Lower lobe of right lung (tissue), 2 donors: ENCODE measurements around the gene FASTKD1. TPM values are rescaled to one million over a fixed set of nuclear protein-coding genes. Genes with fewer than 3 reads are reported as not detected.
"Not testable (repeated sequence)": the region's sequence is repeated elsewhere in the genome, so short reads cannot be mapped to it uniquely, and the experiment has no call there.

Experiments used
- ATAC-seq, 2 donors: fragments of 200-7000 bp; cut with Tn5 transposase; one replicate each; pipeline ENCODE4 v1.9.1; 2020 to 2022; ENCODE audit warnings: mild to moderate bottlenecking in 2 of 2, moderate library complexity in 2 of 2
- DNase-seq: peaks from one replicate; pipeline ENCODE4 v3.0.0-alpha.2; 2020
- H3K27ac ChIP-seq: fragments of 200-600 bp; one replicate; pipeline ENCODE4 v1.8.0; 2022
- H3K27me3 ChIP-seq: fragments of 200-600 bp; one replicate; pipeline ENCODE4 v1.8.0; 2022; ENCODE audit warnings: low read depth
- H3K36me3 ChIP-seq: fragments of 200-600 bp; one replicate; pipeline ENCODE4 v1.8.0; 2022; ENCODE audit warnings: mild to moderate bottlenecking
- H3K4me1 ChIP-seq: fragments of 200-600 bp; one replicate; pipeline ENCODE4 v1.8.0; 2022
- H3K4me3 ChIP-seq: fragments of 200-600 bp; one replicate; pipeline ENCODE4 v1.8.0; 2022; ENCODE audit warnings: mild to moderate bottlenecking
- H3K9me3 ChIP-seq: fragments of 200-600 bp; one replicate; pipeline ENCODE4 v1.8.0; 2022
- CTCF ChIP-seq: fragments of 200-600 bp; IDR thresholded peaks from one replicate; pipeline ENCODE4 v1.8.0; 2022; ENCODE audit warnings: antibody characterized with exemption, mild to moderate bottlenecking
- intact Hi-C: fragments of 100-400 bp; cut with DNase I; formaldehyde crosslinking; loops from one replicate; pipeline ENCODE4 v1.11.0; 2022
- total RNA-seq: library from RNA; stranded (reverse); fragmentation: NEBNext Ultra II Directional; extraction: Animal tissue kit (Norgen Biotek cat#: 25700); gene quantifications from one replicate; pipeline ENCODE4 v1.2.1, GENCODE V29; 2021
- donor health status: DM: no; HTN: yes; CAD: no; lungs with severe emphysema.

FASTKD1 gene
- total RNA-seq, 1 donor from 2014 or later = 38.3 TPM

DNA sequence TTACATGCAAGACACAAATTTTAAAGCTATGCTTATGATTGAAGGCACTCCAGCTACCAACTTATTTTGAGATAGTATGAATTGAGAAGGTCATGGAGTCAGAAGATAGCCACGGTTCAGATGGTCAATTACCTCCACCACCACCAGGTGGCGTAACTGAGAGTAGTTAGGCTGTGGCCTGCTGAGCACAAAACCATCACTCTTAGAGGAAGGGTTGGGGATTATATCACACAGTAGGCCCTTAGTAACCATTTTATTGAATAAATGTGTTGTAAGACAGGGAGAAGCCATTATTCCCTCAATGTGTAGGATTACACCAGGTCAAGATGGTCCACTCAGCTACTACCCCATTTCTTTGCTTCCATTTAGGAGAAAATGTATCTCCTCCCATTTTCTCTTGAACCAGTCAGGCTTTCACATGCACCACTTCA is 45.4 kb downstream of the FASTKD1 start:
- peak; percentile 85 for TF ChIP-seq CTCF
- DNase-seq = peak; percentile 61
- no peaks in the 10 kb centered on the region for H3K27me3 ChIP-seq
- H3K27ac ChIP-seq = no peak overlapping the region
- intact Hi-C loops = no loop called here
- peak; percentile 81 to 86 for ATAC-seq
- no peak overlapping the region for H3K4me3 ChIP-seq
- no peaks in the 10 kb centered on the region for H3K4me1 ChIP-seq
- peaks cover 48% of the 10 kb centered on the region for H3K36me3 ChIP-seq
- H3K9me3 ChIP-seq = no peaks in the 10 kb centered on the region

DNA sequence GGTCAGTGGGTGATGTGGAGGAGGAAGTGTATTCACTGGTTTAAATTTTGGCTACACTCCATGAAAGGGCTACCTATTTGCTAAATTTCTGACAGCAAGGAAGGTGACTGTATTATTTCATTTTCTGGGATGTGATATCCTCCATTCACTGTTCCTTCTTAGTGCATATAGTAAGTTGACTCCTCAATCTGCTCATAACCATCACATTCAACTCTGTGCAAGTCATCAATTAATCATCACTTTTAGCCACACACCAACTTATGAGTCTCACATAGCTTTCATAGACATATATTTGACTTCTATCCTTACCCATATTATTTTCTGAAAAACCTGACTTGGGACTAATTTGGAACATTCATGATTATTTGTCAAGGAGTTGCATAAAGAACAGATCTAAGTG is 47.2 kb downstream of the FASTKD1 start:
- intact Hi-C loops = no loop called here

GRCh38 chr2:169525434-169525833 is 48.2 kb downstream of the FASTKD1 start:
- no peak for ATAC-seq
- Histone ChIP-seq H3K36me3 (peaks cover 33% of the 10 kb centered on the region), H3K27me3 (no peaks in the 10 kb centered on the region), H3K9me3 (no peaks in the 10 kb centered on the region), H3K4me3 (no peak overlapping the region), H3K4me1 (no peaks in the 10 kb centered on the region), H3K27ac (no peak overlapping the region)
- DNase-seq = no peak
- no peak for TF ChIP-seq CTCF
- intact Hi-C loops = no loop called here

More for the DNA sequence above, 47.2 kb downstream of the FASTKD1 start:
- H3K4me3 ChIP-seq = no peak overlapping the region
- H3K27me3 ChIP-seq = no peaks in the 10 kb centered on the region
- H3K4me1 ChIP-seq = no peaks in the 10 kb centered on the region
- H3K27ac ChIP-seq = no peak overlapping the region
- TF ChIP-seq CTCF = no peak
- ATAC-seq = no peak
- peaks cover 43% of the 10 kb centered on the region for H3K36me3 ChIP-seq
- DNase-seq = no peak
- H3K9me3 ChIP-seq = no peaks in the 10 kb centered on the region

- H3K4me3 ChIP-seq = no peak overlapping the region
- H3K36me3 ChIP-seq = peaks cover 19% of the 10 kb centered on the region
- intact Hi-C loops = no loop called here
- DNase-seq (no peak), ATAC-seq (no peak)
- no peaks in the 10 kb centered on the region for H3K27me3 ChIP-seq
- H3K27ac ChIP-seq = no peak overlapping the region
- H3K4me1 ChIP-seq = no peaks in the 10 kb centered on the region
- no peak for TF ChIP-seq CTCF
- no peaks in the 10 kb centered on the region for H3K9me3 ChIP-seq
Measured at GRCh38 chr2:169523681-169524080, 50.0 kb downstream of the FASTKD1 start.

DNA sequence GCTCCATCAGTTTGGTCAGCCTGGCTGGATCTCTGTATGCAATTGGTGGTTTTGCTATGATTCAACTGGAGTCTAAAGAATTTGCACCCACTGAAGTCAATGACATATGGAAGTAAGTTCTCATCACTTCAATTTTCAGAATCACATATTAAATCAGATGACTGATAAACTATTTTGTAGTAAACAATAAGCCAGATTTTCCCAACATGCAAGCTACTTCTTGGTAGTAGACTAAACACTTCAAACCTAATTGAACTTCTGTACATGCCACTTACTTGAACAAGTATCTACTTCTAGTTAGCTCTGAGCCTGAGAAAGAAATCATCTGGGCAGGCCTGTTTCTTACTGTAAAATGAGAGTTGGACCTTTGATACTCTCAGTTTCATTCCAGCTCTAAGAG is 52.8 kb downstream of the FASTKD1 start:
- no peak for ATAC-seq
- no peak for TF ChIP-seq CTCF
- intact Hi-C loops = no loop called here

DNA sequence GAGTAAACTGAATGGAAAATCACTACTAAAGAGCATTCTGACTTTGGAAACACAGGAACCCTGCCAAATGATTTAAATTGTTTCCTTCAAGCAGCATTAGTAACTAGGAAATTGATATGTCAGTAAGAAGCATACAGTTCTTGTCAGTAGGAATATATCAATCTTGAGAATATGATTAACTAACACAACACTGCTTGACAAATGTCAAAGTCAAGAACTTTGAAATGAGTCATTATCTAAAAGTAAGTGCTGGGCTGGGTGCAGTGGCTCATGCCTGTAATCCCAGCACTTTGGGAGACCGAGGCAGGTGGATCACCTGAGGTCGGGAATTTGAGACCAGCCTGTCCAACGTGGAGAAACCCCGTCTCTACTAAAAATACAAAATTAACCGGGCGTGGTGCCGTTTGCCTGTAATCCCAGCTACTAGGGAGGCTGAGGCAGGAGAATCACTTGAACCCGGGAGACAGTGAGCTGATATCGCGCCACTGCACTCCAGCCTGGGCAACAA is 57.1 kb downstream of the FASTKD1 start:
- DNase-seq, intact Hi-C loops, H3K4me3 ChIP-seq, H3K27me3 ChIP-seq, H3K9me3 ChIP-seq, H3K4me1 ChIP-seq, H3K27ac ChIP-seq, ATAC-seq, H3K36me3 ChIP-seq: not testable (repeated sequence)

More for the DNA sequence above, 52.8 kb downstream of the FASTKD1 start:
- Histone ChIP-seq H3K9me3 (no peaks in the 10 kb centered on the region), H3K27me3 (no peaks in the 10 kb centered on the region), H3K36me3 (peaks cover 11% of the 10 kb centered on the region), H3K4me3 (no peak overlapping the region), H3K4me1 (no peaks in the 10 kb centered on the region), H3K27ac (no peak overlapping the region)
- no peak for DNase-seq

- ATAC-seq, H3K4me3 ChIP-seq, H3K9me3 ChIP-seq, H3K36me3 ChIP-seq, H3K27ac ChIP-seq, H3K4me1 ChIP-seq, DNase-seq, H3K27me3 ChIP-seq, intact Hi-C loops: not testable (repeated sequence)
Measured at GRCh38 chr2:169514758-169515157, 58.9 kb downstream of the FASTKD1 start.
